ENCODE results near the gene CTSH. TPM values are rescaled to one million over a fixed set of nuclear protein-coding genes. Genes with fewer than 3 reads are reported as not detected.

Gene CTSH
- total RNA-seq, 2 donors from 2014 or later = 34.4 to 58.5 TPM

DNA sequence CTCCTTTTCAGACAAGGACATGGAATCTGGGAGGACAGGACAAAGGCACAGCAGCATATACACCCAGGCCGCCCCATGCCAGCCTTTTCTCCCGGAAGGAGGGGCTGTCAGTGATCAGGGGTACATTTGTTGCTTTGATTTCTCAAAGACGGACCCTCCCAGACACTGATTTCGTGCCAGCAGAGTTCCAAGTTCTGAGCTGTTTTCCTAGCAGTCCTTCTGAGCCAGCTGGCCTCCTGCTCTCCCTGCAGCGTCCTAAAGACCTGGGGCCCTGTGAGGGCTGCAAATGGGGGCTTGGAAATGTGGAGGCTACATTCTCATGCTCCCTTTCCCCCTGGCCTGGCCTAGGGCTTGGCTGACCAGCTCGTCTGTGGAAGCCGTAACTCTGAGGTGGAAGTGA is 22.3 kb downstream of the CTSH start:
- peaks cover 8% of the 10 kb centered on the region for H3K36me3 ChIP-seq
- H3K9me3 ChIP-seq = no peaks in the 10 kb centered on the region
- intact Hi-C loops (cut with DNase I) = no loop called here
- DNase-seq = no peak
- no peak overlapping the region for H3K9ac ChIP-seq (ENCODE audit: low read depth in 2 of 2, low read length in 2 of 2)
- no peaks in the 10 kb centered on the region for H3K27me3 ChIP-seq
- H3K4me1 ChIP-seq = no peaks in the 10 kb centered on the region
- H3K27ac ChIP-seq = no peak overlapping the region
- TF ChIP-seq, protein P1, sequence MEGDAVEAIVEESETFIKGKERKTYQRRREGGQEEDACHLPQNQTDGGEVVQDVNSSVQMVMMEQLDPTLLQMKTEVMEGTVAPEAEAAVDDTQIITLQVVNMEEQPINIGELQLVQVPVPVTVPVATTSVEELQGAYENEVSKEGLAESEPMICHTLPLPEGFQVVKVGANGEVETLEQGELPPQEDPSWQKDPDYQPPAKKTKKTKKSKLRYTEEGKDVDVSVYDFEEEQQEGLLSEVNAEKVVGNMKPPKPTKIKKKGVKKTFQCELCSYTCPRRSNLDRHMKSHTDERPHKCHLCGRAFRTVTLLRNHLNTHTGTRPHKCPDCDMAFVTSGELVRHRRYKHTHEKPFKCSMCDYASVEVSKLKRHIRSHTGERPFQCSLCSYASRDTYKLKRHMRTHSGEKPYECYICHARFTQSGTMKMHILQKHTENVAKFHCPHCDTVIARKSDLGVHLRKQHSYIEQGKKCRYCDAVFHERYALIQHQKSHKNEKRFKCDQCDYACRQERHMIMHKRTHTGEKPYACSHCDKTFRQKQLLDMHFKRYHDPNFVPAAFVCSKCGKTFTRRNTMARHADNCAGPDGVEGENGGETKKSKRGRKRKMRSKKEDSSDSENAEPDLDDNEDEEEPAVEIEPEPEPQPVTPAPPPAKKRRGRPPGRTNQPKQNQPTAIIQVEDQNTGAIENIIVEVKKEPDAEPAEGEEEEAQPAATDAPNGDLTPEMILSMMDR (IDR thresholded peaks at IDR 0.05) = no peak
- no peak overlapping the region for H3K4me3 ChIP-seq

GRCh38 chr15:78921940-78922339 is 22.9 kb downstream of the CTSH start:
- TF ChIP-seq, protein P1 (IDR thresholded peaks at IDR 0.05) = no peak

GRCh38 chr15:78921517-78921916 is 23.3 kb downstream of the CTSH start:
- TF ChIP-seq, protein P1 (IDR thresholded peaks at IDR 0.05) = no peak
- no peak overlapping the region for H3K9ac ChIP-seq (ENCODE audit: low read depth in 2 of 2, low read length in 2 of 2)
- DNase-seq = no peak
- intact Hi-C loops (cut with DNase I) = no loop called here
- H3K36me3 ChIP-seq = peaks cover 8% of the 10 kb centered on the region
- no peak overlapping the region for H3K4me3 ChIP-seq
- no peaks in the 10 kb centered on the region for H3K4me1 ChIP-seq
- H3K27me3 ChIP-seq = no peaks in the 10 kb centered on the region
- H3K9me3 ChIP-seq = no peaks in the 10 kb centered on the region
- H3K27ac ChIP-seq = no peak overlapping the region

More at GRCh38 chr15:78921940-78922339, 22.9 kb downstream of the CTSH start:
- no peak overlapping the region for H3K27ac ChIP-seq
- intact Hi-C loops (cut with DNase I) = no loop called here
- H3K9ac ChIP-seq (ENCODE audit: low read depth in 2 of 2, low read length in 2 of 2) = no peak overlapping the region
- peaks cover 8% of the 10 kb centered on the region for H3K36me3 ChIP-seq
- DNase-seq = no peak
- H3K27me3 ChIP-seq = no peaks in the 10 kb centered on the region
- H3K9me3 ChIP-seq = no peaks in the 10 kb centered on the region
- no peak overlapping the region for H3K4me3 ChIP-seq
- H3K4me1 ChIP-seq = no peaks in the 10 kb centered on the region

DNA sequence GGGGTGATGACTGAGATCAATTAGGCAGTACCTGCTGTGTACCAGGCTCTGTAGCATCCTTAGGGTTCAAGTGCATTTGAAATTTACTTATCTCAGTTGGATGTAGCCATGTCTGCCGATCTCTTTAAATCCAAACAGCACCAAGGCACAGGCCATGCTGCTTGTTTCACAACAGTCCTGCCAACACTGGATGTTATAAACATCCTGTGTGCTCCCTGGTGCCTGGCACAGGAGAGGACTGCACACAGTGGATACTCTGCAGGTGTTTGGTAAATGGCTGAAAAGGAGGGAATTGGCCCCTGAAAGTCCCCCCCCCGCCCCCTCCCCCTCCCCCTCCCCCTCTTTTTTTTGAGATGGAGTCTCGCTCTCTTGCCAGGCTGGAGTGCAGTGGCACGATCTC is 27.0 kb downstream of the CTSH start:
- H3K4me1 ChIP-seq = no peaks in the 10 kb centered on the region
- H3K4me3 ChIP-seq = no peak overlapping the region
- no peak overlapping the region for H3K27ac ChIP-seq
- TF ChIP-seq, protein P1 (IDR thresholded peaks at IDR 0.05) = no peak
- no peaks in the 10 kb centered on the region for H3K27me3 ChIP-seq
- no peak overlapping the region for H3K9ac ChIP-seq (ENCODE audit: low read depth in 2 of 2, low read length in 2 of 2)
- DNase-seq = no peak
- peaks cover 8% of the 10 kb centered on the region for H3K36me3 ChIP-seq
- H3K9me3 ChIP-seq = no peaks in the 10 kb centered on the region
- intact Hi-C loops (cut with DNase I) = no loop called here

DNA sequence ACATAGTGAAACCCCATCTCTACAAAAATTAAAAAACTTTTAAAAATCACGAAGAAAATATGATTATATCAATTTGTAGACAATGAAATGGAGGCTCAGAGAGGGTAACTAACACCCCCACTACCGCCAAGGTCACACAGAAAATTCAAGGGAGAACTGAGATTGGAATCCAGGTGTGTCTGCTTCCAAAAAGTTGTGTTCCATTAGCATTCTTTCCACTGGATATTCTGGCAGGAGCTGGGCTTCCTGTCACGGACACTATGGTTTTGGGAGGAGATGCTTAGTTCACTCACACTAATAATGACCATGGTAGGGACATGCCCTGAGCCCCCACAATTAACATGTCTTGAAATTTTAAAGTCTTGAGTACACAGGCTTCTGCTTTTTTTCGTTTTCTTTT is 28.8 kb downstream of the CTSH start:
- intact Hi-C loops (cut with DNase I) = no loop called here
- DNase-seq = no peak
- Histone ChIP-seq H3K27me3 (no peaks in the 10 kb centered on the region), H3K9ac (ENCODE audit: low read depth in 2 of 2, low read length in 2 of 2) (no peak overlapping the region), H3K27ac (no peak overlapping the region), H3K4me1 (no peaks in the 10 kb centered on the region), H3K36me3 (no peaks in the 10 kb centered on the region), H3K9me3 (no peaks in the 10 kb centered on the region), H3K4me3 (no peak overlapping the region)
- TF ChIP-seq, protein P1 (IDR thresholded peaks at IDR 0.05) = no peak

Data from colonic mucosa (tissue), 4 donors.